Measurements from ENCODE around the gene SUGCT.
"Not testable (repeated sequence)": the region's sequence is repeated elsewhere in the genome, so short reads cannot be mapped to it uniquely, and the experiment has no call there.

Gene SUGCT

GRCh38 chr7:40141916-40142315 is 7.1 kb downstream of the SUGCT start:
- not testable (repeated sequence) for DNase-seq

- DNase-seq: not testable (repeated sequence)
Observed at GRCh38 chr7:40145596-40146130, 10.9 kb downstream of the SUGCT start.

DNA sequence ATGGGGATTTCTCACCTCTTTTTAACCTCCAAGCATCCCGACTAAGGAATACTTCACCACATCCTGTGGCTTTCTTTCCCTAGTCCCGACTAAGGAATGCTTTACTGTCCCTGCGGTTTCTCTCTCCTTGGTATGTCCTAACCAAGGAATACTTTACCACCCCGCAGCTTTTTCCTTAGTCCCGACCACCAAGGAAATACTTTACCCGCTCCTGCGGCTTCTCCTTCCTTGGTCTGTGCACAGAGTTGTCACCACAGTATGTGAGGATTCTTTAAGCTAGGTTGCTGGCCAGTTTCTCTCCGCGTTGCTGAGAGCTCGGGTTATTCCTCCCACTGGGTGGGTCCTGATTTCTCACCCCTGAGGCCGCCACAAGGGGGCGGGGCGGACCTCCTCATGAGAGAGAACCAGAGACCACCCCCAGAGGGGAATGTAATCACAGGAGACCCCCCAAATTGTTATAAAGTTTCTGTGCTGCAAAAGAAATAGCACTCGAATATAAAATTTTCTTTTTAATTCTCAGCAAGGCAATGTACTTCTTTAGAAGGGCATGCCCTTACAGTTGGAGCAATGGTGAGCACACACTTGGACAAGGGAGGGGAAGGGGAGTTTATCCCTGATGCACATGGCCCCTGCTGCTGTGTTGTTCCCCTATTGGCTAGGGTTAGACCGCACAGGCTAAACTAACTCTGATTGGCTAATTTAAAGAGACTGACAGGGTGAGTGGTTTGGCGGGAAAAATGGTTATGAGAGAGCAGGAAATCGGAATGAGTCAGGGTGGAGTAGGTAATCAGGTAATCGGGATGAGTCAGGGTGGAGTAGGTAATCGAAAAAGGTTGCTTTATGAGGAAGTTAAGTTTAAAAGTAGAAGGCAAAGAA is 12.8 kb downstream of the SUGCT start:
- no peak for DNase-seq

- not testable (repeated sequence) for DNase-seq
Observed at GRCh38 chr7:40148247-40148580, 13.4 kb downstream of the SUGCT start.

- DNase-seq: no peak
Observed at GRCh38 chr7:40148671-40149070, 13.9 kb downstream of the SUGCT start.

DNA sequence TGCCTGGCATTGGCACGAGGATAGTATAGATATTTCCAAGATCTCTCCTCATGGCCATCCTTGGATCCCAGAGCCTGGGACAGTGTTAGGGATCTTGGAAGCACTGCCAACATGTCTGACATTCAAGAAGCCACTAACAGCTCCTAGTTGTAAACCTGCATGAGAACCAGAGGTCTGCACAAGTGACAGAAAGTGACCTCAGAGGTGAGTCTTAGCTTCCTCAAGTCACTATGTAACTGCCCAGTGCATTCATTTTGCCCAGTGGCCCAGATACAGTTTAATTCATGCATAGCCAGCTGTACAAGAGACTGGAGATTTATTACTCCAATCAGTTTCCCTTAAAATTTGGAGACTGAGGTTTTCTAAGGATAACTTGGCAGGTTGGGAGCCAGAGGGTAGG is 16.7 kb downstream of the SUGCT start:
- no peak for DNase-seq

GRCh38 chr7:40156988-40157387 is 22.2 kb downstream of the SUGCT start:
- no peak for DNase-seq

DNA sequence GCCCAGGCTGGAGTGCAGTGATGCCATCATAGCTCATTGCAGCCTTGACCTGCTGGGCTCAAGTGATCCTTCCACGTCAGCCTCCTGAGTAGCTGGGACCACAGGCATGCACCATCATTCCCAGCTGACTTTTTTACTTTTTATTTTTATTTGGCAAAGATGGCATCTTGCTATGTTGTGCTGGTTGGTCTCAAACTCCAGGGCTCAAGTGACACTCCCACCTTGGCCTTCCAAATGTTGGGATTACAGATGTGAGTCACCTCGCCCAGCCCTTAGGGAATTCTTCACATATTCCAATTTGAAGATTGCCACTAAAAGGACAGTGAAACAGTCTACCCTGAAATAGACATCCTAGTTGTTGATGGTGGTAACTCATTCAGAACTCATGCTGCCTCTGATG is 27.7 kb downstream of the SUGCT start:
- DNase-seq: no peak

DNA sequence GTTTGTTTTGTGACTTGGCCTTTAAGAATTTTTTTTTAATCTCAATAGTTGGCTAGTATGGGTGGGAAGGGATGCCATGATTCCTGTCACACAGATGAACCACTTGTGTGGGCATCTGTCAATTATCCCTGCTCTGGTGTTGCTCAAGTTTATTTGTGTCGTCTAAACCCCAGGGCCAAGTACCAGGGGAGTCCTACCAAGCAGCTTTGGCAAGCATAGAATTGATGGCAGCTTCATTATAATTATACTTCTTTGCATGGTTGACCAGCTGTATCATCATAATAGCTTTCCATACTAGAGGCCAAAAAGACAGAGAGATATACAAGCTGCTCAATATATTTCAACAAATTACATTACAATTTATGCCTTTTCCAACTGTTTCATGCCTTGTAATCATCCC is 30.4 kb downstream of the SUGCT start:
- no peak for DNase-seq

- DNase-seq: no peak
Observed at GRCh38 chr7:40167291-40167690, 32.5 kb downstream of the SUGCT start.

- DNase-seq: not testable (repeated sequence)
Observed at GRCh38 chr7:40168266-40168665, 33.5 kb downstream of the SUGCT start.

DNA sequence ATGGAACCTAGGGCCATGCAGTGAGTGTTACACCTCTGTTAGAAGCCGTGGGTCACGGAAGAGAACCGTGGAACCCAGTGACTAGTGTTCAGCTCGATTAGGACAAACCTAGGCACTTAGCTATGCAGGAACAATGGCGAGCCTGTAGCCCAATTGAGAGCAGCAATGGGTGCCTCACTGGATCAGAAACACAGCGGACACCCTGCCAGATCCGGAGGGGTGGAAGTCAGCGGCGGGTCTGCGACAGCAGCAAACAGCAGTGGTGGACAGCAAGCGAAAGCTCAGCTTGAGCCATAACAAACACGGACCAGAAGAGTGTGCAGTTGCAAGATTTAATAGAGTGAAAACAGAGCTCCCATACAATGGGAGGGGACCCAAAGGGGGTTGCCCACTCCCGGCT is 38.3 kb downstream of the SUGCT start:
- DNase-seq: not testable (repeated sequence)

- not testable (repeated sequence) for DNase-seq
Observed at GRCh38 chr7:40175256-40175655, 40.5 kb downstream of the SUGCT start.

GRCh38 chr7:40175725-40176510 is 41.1 kb downstream of the SUGCT start:
- no peak for DNase-seq

GRCh38 chr7:40177071-40177470 is 42.3 kb downstream of the SUGCT start:
- DNase-seq: no peak

- DNase-seq: no peak
Observed at GRCh38 chr7:40182452-40182851, 47.6 kb downstream of the SUGCT start.

DNA sequence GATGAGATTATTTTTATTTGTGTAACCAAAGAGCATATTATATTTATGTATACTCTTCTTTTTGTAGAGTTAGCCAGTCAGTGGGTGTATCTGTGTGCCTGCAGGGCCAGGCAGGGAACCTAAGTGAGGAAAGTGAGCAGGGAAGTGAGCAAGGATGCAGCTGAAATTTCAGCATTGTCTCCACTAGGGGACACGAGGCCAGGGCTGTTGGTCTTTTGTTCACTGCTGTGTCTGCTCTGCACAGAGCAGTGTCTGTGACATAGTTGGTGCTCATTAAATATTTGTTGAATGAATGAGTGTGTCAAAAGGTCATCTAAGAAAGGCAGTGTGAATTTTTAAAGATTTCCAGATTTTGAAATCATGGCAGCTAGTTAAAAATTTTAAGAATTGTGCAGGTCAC is 51.8 kb downstream of the SUGCT start:
- no peak for DNase-seq

DNA sequence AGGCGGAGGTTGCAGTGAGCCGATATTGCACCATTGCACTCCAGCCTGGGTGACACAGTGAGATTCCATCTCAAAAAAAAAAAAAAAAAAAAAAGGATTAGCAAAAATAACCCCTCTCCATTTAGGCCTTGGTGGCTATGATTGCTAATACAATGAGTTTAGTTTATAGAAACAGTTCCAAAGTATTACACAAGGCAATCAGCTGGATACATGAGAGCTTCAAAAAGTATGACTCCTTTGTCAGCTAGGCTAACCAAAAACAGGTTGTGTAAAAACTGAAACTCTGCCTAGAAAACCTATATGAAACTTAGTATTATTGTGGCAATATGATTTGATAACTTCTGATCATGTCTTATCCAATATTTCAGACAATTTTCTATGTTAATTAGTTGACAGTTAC is 57.2 kb downstream of the SUGCT start:
- no peak for DNase-seq

GRCh38 chr7:40194745-40195144 is 59.9 kb downstream of the SUGCT start:
- no peak for DNase-seq

GRCh38 chr7:40197527-40197926 is 62.7 kb downstream of the SUGCT start:
- no peak for DNase-seq

DNA sequence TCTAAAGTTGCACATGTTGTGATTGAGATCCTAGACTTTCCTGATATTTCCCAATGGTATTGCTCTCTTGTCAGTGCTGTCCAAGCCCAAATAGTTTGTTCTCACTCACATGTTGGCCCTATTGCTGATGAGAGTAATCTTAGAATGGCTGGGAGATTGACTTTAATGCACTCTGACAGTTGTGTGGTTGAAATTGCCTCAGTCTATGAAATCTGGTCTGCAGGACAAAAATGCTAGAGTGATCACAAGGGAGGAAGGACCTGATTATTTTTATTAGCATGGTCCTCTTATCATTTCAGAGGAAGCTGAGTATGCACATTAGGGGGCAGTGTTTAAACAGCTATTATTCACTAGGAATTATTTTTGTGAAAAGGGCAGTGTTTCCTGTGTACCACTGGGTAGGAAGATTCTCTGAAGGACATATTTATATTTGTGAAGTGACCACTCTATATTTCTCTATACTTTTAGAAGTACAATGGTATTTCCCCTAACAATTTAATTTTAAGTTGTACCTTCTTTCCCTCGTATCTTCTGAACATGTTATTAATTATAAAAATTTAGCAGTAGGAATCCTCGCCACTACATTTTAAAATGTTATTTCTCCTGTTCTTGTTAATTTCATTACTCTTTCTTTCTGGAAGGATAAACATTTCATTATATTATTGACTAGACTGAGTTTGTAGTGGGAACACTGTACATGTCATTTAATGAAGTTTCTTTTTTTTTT is 64.4 kb downstream of the SUGCT start:
- DNase-seq: peak; percentile 7 to 11

GRCh38 chr7:40200791-40201190 is 66.0 kb downstream of the SUGCT start:
- DNase-seq: no peak

DNA sequence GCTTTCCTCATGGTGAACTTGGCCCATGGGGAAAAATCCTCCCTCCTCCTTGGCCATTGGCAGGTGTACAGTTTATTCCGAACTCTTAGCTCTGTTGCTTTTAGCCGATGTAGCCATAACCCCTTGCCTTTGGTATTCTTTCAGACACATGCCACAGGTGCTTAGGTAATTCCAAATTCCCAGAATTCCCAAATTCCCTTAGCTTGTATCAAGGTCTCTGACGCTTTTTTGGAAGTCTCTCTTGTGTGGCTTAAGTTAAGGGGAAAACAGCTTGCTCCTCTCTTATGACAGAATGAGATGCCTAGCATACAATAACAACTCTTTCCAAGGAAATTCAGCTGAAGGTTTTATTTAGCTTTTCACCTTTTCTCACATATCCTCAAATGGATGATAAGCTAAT is 68.0 kb downstream of the SUGCT start:
- no peak for DNase-seq
